Measurements from ENCODE around the gene CD58. TPM values are rescaled to one million over a fixed set of nuclear protein-coding genes. Genes with fewer than 3 reads are reported as not detected.

The CD58 gene
- total RNA-seq, 2 experiments from 2014 or later = 11.1 to 12.7 TPM

DNA sequence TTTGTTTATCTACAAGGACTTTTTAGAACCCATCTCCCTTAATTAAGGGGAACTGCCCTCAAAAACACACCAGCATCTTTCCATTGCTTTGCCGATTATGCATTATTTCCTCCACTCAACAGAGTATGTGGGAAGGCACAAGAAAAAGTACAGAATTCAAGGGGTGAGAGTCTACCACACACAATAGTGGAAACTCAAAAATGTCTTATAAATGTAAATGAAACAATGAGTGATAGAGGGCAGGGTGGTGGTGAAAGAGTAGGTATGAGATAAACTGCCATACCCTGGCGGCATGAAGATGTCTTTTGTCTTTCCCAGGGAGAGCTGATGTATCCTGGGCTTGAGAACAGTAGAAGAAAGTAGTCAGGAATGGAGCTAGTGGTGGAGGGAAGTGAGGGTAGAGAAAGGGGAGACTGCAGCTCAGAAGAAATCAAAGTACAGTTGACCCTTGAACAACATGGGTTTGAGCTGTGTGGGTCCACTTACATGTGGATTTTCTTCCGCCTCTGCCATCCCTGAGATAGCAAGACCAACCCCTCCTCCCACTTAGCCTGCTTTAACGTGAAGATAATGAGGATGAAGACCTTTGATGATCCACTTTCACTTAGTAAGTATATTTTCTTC, 24.4 kb downstream of the CD58 start:
- no peak for ATAC-seq
- CTCF ChIA-PET = interaction anchor here (0.7 to 0.8 kb wide), 2 partner anchors 28 to 42 kb away, joined by 3 read pairs; no protein-coding TSS in a partner anchor
- no peak for DNase-seq
- Mint-ChIP-seq H3K9me3 (no peaks in the 10 kb centered on the region), H3K4me3 (peak overlapping the region; percentile 40), H3K36me3 (ENCODE audit: low read depth) (peaks cover 31% of the 10 kb centered on the region), H3K27ac (peak overlapping the region; percentile 93), H3K27me3 (no peaks in the 10 kb centered on the region), H3K4me1 (ENCODE audit: low read depth) (peaks cover 33% of the 10 kb centered on the region)
- intact Hi-C loops (cut with micrococcal nuclease) = no loop called here
- POLR2A ChIA-PET = no interaction called here
- TF ChIP-seq CTCF (IDR thresholded peaks at IDR 0.05) = no peak

- peaks cover 34% of the 10 kb centered on the region for H3K4me1 Mint-ChIP-seq (ENCODE audit: low read depth)
- intact Hi-C loops (cut with micrococcal nuclease) = no loop called here
- H3K27ac Mint-ChIP-seq = peak overlapping the region; percentile 93
- no peak for TF ChIP-seq CTCF (IDR thresholded peaks at IDR 0.05)
- H3K36me3 Mint-ChIP-seq (ENCODE audit: low read depth) = peaks cover 34% of the 10 kb centered on the region
- ChIA-PET POLR2A (no interaction called here), CTCF (interaction anchor here (1.2 kb wide), 1 partner anchor 46 kb away, joined by 3 read pairs; no protein-coding TSS in a partner anchor)
- peak; percentile 18 for ATAC-seq
- H3K27me3 Mint-ChIP-seq = no peaks in the 10 kb centered on the region
- DNase-seq = no peak
- no peaks in the 10 kb centered on the region for H3K9me3 Mint-ChIP-seq
- H3K4me3 Mint-ChIP-seq = peak overlapping the region; percentile 40
These were observed 25.5 kb downstream of the CD58 start for GRCh38 chr1:116545359-116545705.

GRCh38 chr1:116544588-116545358, 26.1 kb downstream of the CD58 start:
- Mint-ChIP-seq H3K36me3 (ENCODE audit: low read depth) (peaks cover 37% of the 10 kb centered on the region), H3K9me3 (no peaks in the 10 kb centered on the region), H3K27ac (peak overlapping the region; percentile 93), H3K27me3 (no peaks in the 10 kb centered on the region), H3K4me3 (peak overlapping the region; percentile 40), H3K4me1 (ENCODE audit: low read depth) (peaks cover 39% of the 10 kb centered on the region)
- intact Hi-C loops (cut with micrococcal nuclease) = no loop called here
- no peak for TF ChIP-seq CTCF (IDR thresholded peaks at IDR 0.05)
- ATAC-seq (peak; percentile 66), DNase-seq (peak; percentile 44)
- CTCF ChIA-PET = interaction anchor here (0.7 to 1.6 kb wide), 7 partner anchors 8 to 405 kb away, joined by 3 to 5 read pairs (median 3); no protein-coding TSS in a partner anchor
- POLR2A ChIA-PET = no interaction called here

GRCh38 chr1:116540088-116540487, 30.7 kb downstream of the CD58 start:
- CTCF ChIA-PET = interaction anchor here (0.9 to 2.7 kb wide), 2 partner anchors 25 to 35 kb away, joined by 3 to 9 read pairs; no protein-coding TSS in a partner anchor
- POLR2A ChIA-PET = interaction anchor here (0.7 to 1.4 kb wide), 3 partner anchors 11 to 518 kb away, joined by 3 to 4 read pairs (median 3); no protein-coding TSS in a partner anchor
- no peaks in the 10 kb centered on the region for H3K27me3 Mint-ChIP-seq
- peaks cover 52% of the 10 kb centered on the region for H3K36me3 Mint-ChIP-seq (ENCODE audit: low read depth)
- intact Hi-C loops (cut with micrococcal nuclease) = no loop called here
- H3K4me1 Mint-ChIP-seq (ENCODE audit: low read depth) = peaks cover 53% of the 10 kb centered on the region
- ATAC-seq (no peak), DNase-seq (no peak)
- no peak overlapping the region for H3K4me3 Mint-ChIP-seq
- H3K27ac Mint-ChIP-seq = peak overlapping the region; percentile 1
- TF ChIP-seq CTCF (IDR thresholded peaks at IDR 0.05) = no peak
- H3K9me3 Mint-ChIP-seq = no peaks in the 10 kb centered on the region

- TF ChIP-seq CTCF (IDR thresholded peaks at IDR 0.05) = no peak
- DNase-seq = peak; percentile 67
- peak; percentile 96 for ATAC-seq
- ChIA-PET POLR2A (interaction anchor here (0.6 to 1.4 kb wide), 4 partner anchors 23 to 519 kb away, joined by 3 to 4 read pairs (median 3); no protein-coding TSS in a partner anchor), CTCF (interaction anchor here (1.0 to 1.4 kb wide), 2 partner anchors 18 to 370 kb away, joined by 3 to 4 read pairs; no protein-coding TSS in a partner anchor)
- H3K36me3 Mint-ChIP-seq (ENCODE audit: low read depth) = peaks cover 53% of the 10 kb centered on the region
- H3K27me3 Mint-ChIP-seq = no peaks in the 10 kb centered on the region
- H3K9me3 Mint-ChIP-seq = no peaks in the 10 kb centered on the region
- H3K27ac Mint-ChIP-seq = peak overlapping the region; percentile 31
- H3K4me1 Mint-ChIP-seq (ENCODE audit: low read depth) = peaks cover 44% of the 10 kb centered on the region
- no peak overlapping the region for H3K4me3 Mint-ChIP-seq
- intact Hi-C loops (cut with micrococcal nuclease) = no loop called here
These were observed 32.3 kb downstream of the CD58 start for GRCh38 chr1:116538544-116538943.
